ENCODE data around the gene LAIR2. TPM values are rescaled to one million over a fixed set of nuclear protein-coding genes. Genes with fewer than 3 reads are reported as not detected.

Gene LAIR2
- total RNA-seq, 4 donors from 2014 or later, result not detected

- ATAC-seq, result no peak
- Histone ChIP-seq H3K9me3 (no peaks in the 10 kb centered on the region), H3K4me3 (no peak overlapping the region), H3K36me3 (no peaks in the 10 kb centered on the region), H3K4me1 (no peaks in the 10 kb centered on the region), H3K27ac (no peak overlapping the region), H3K27me3 (peaks cover 38% of the 10 kb centered on the region)
- 88% methylated on average over 3 to 9 of the region's 16 CpGs for WGBS, 2 donors (ENCODE audit: low coverage in 1 of 2)
- TF ChIP-seq EP300 (IDR thresholded peaks at IDR 0.05), result no peak
These were observed 52.3 kb downstream of the LAIR2 start for GRCh38 chr19:54554896-54555295.

- Histone ChIP-seq H3K4me3 (no peak overlapping the region), H3K27ac (no peak overlapping the region), H3K9me3 (no peaks in the 10 kb centered on the region), H3K4me1 (no peaks in the 10 kb centered on the region), H3K27me3 (peaks cover 44% of the 10 kb centered on the region), H3K36me3 (no peaks in the 10 kb centered on the region)
- no peak for ATAC-seq
- 70 to 71% methylated on average over 1 of the region's 1 CpG for WGBS, 2 donors (ENCODE audit: low coverage in 1 of 2)
- TF ChIP-seq CTCF (IDR thresholded peaks at IDR 0.05), result no peak
- TF ChIP-seq EP300 (IDR thresholded peaks at IDR 0.05), result no peak
- no peak for TF ChIP-seq POLR2AphosphoS5 (IDR thresholded peaks at IDR 0.05)
- TF ChIP-seq POLR2A (IDR thresholded peaks at IDR 0.05), result no peak
These were observed 53.6 kb downstream of the LAIR2 start for GRCh38 chr19:54556194-54556593.

- ATAC-seq, result no peak
- H3K4me3 ChIP-seq, result no peak overlapping the region
- 76 to 80% methylated on average over 2 to 3 of the region's 3 CpGs for WGBS, 2 donors (ENCODE audit: low coverage in 1 of 2)
These were observed 55.7 kb downstream of the LAIR2 start for GRCh38 chr19:54558339-54558738.

More at GRCh38 chr19:54558339-54558738, 55.7 kb downstream of the LAIR2 start:
- H3K4me1 ChIP-seq, result no peaks in the 10 kb centered on the region
- H3K9me3 ChIP-seq, result no peaks in the 10 kb centered on the region
- TF ChIP-seq EP300 (IDR thresholded peaks at IDR 0.05), result no peak
- TF ChIP-seq CTCF (IDR thresholded peaks at IDR 0.05), result no peak
- TF ChIP-seq POLR2AphosphoS5 (IDR thresholded peaks at IDR 0.05), result no peak
- no peak for TF ChIP-seq POLR2A (IDR thresholded peaks at IDR 0.05)
- no peak overlapping the region for H3K27ac ChIP-seq
- H3K27me3 ChIP-seq, result peaks cover 35% of the 10 kb centered on the region
- H3K36me3 ChIP-seq, result no peaks in the 10 kb centered on the region

Small RNA genes lying within 50 kb of the gene (small RNA-seq; reads per million reads assigned to genes)
- gene AC245036.2, result 0 reads per million in 4 donors

Other genes with a start within 250 kb of the LAIR2 start
- gene LILRB5, start 245.6 kb upstream of the LAIR2 start, total RNA-seq, result 10 to 100 TPM; 12.5 to 17.5 (median 15.1) TPM
- 1 to 10 TPM in 3 of 4 donors, under 1 TPM in 1; 0.93 to 5.0 (median 1.9) TPM for gene LILRB2, start 221.7 kb upstream of the LAIR2 start, total RNA-seq
- 1 to 10 TPM in 3 of 4 donors, not detected in 1; 2.7 to 8.6 (median 2.8) TPM for gene LILRA5, start 189.7 kb upstream of the LAIR2 start, total RNA-seq
- gene LILRA4, start 163.7 kb upstream of the LAIR2 start, total RNA-seq, result not detected
- 10 to 100 TPM in 2 of 4 donors, 1 to 10 TPM in 2; 4.8 to 22.5 (median 8.3) TPM for gene LAIR1, start 137.9 kb upstream of the LAIR2 start, total RNA-seq
- 10 to 100 TPM in 1 of 4 donors, 1 to 10 TPM in 3; 1.2 to 19.8 (median 5.5) TPM for gene TTYH1, start 87.4 kb upstream of the LAIR2 start, total RNA-seq
- 100 to 1,000 TPM in 2 of 4 donors, 10 to 100 TPM in 2; 25.4 to 215 (median 80.9) TPM for gene LENG8, start 53.6 kb upstream of the LAIR2 start, total RNA-seq
- gene LENG9, start 39.1 kb upstream of the LAIR2 start, total RNA-seq, result 1 to 10 TPM; 2.6 to 9.1 (median 4.5) TPM
- 10 to 100 TPM in 3 of 4 donors, 1 to 10 TPM in 1; 4.2 to 24.1 (median 12.8) TPM for gene CDC42EP5, start 29.5 kb upstream of the LAIR2 start, total RNA-seq
- gene LILRA2, start 71.0 kb downstream of the LAIR2 start, total RNA-seq, result 1 to 10 TPM in 2 of 4 donors, under 1 TPM in 2; 0.47 to 2.4 (median 1.5) TPM
- gene LILRA1, start 90.8 kb downstream of the LAIR2 start, total RNA-seq, result under 1 TPM in 2 of 4 donors, not detected in 2; 0.85 to 0.94 TPM
- 1 to 10 TPM in 2 of 4 donors, under 1 TPM in 2; 0.79 to 3.4 (median 1.2) TPM for gene LILRB1, start 127.7 kb downstream of the LAIR2 start, total RNA-seq
- gene LILRB4, start 160.2 kb downstream of the LAIR2 start, total RNA-seq, result 10 to 100 TPM in 1 of 4 donors, 1 to 10 TPM in 2, under 1 TPM in 1; 0.77 to 14.3 (median 2.5) TPM
- not detected for gene KIR3DL3, start 221.6 kb downstream of the LAIR2 start, total RNA-seq
- under 1 TPM in 1 of 4 donors, not detected in 3; 0.25 TPM for gene KIR2DL3, start 235.7 kb downstream of the LAIR2 start, total RNA-seq

Measured in gastroesophageal sphincter (tissue), 4 donors.